Stimulated activated CD4-positive, alpha-beta T cell treated with anti-CD3 and anti-CD28 coated beads, Interleukin-2, amount 100 ng/mL, for 24 hours (primary cell): ENCODE results near the gene TMC8.
"Not testable (repeated sequence)": the region's sequence is repeated elsewhere in the genome, so short reads cannot be mapped to it uniquely, and the experiment has no call there.

ENCODE experiments used
- DNase-seq, 2 donors: peaks; one replicate each; pipeline ENCODE4 v3.0.0-alpha.2; 2020

The TMC8 gene

DNA sequence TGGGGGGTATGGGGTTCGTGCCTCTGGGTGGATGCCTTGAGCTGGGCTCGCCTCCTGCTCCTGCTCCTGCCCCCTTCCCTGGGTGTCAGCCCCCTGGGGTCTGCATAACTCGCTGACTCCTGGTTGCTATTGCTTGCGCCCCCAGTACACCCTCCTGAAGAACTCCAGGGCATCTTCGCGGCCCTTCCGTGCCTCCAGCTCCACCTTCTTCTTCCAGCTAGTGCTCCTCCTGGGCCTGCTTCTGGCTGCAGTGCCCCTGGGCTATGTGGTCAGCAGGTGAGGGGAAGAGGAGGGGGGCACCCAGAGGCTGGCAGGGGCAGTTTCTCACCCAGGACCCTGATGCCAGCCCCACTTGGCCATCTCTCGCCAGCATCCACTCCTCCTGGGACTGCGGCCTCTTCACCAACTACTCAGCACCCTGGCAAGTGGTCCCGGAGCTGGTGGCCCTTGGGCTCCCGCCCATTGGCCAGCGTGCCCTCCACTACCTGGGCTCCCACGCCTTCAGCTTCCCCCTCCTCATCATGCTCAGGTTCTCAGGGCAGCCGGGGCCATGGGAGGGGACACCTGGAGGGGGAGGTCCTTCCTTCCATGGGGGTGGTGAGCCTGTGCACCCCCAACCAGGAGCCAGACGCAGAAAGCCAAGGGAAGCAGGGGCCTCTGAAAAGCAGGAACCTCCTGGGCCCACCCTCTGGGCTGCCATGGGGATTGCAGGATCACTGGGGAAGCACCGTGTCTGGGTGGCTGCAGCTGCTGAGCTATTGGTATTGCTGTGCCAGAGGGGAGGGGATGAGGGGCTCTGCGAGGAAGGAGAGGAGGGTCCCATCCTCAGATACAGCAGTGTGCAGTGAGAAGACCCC is 7.9 kb downstream of the TMC8 start:
- no peak for DNase-seq

GRCh38 chr17:78139861-78140168 is 9.2 kb downstream of the TMC8 start:
- not testable (repeated sequence) for DNase-seq

DNA sequence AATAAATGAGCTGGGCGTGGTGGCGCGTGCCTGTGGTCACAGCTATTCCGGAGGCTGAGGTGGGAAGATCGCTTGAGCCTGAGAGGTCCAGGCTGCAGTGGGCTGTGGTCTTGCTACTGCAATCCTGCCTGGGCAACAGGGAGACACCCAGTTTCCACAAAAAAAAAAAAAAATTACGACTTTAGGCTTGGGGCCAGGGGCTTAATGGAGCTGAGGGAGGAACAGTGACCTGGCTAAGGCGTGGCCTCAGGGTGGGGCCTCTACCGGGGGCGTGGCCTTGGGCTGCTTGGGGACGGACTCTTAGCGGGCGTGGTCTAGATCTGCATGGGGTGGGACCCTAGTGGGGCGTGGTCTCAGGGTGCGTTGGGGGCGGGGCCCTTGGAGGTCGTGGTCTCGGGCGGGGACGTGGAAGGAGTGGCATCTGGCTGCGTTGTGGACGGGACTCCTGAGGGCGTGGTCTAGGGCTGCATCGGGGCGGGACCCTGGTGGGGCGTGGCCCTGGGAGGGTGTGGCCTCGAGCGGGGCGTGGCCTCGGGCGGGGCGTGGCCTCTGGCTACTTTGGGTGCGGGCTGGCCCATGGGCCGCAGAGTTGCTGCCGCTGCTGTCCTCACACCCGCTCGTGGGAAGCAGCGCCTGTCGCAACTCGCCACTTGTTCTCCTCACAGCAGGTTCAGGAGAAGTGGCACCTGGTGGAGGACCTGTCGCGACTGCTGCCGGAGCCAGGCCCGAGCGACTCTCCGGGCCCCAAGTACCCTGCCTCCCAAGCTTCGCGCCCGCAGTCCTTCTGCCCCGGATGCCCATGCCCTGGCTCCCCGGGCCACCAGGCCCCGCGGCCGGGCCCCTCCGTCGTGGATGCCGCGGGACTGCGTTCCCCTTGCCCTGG is 9.8 kb downstream of the TMC8 start:
- DNase-seq: peak; percentile 91 to 97

- DNase-seq: no peak
These were observed 11.0 kb downstream of the TMC8 start for GRCh38 chr17:78141437-78142118.

DNA sequence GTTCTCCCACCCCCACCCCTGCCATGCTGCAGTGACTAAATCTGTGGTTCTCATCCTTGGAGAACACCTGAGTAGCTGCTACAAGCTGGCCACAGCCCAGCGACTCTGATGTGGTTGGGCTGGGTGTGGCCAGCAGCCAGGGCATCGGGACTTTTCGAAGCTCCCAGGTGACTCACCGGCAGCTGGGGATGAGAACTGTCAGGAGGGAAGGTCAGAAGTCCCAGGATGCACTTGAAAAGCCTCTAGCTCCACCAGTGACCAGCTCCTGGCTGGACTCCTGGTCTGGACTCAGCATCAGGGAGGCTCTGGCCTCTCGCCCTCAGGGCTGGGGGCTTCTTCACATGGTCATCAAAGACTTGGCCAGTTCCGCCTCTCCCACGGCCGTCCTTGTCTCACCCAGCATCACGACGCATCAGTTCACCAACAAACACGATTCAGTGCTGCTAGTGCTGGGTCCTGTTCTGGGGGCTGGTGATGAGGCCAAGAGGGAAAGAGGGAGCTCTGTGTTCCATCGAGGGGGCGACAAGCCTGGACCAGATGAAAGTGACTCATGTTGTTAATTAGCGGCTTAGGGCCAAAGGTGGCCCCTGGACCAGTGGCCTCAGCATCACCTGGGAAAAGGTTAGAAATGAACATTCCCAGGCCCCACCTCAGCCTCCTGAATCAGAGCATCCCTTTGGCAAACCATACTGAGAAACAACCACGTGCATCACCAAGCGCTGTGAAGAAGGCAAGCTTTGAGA is 11.7 kb downstream of the TMC8 start:
- no peak for DNase-seq

DNA sequence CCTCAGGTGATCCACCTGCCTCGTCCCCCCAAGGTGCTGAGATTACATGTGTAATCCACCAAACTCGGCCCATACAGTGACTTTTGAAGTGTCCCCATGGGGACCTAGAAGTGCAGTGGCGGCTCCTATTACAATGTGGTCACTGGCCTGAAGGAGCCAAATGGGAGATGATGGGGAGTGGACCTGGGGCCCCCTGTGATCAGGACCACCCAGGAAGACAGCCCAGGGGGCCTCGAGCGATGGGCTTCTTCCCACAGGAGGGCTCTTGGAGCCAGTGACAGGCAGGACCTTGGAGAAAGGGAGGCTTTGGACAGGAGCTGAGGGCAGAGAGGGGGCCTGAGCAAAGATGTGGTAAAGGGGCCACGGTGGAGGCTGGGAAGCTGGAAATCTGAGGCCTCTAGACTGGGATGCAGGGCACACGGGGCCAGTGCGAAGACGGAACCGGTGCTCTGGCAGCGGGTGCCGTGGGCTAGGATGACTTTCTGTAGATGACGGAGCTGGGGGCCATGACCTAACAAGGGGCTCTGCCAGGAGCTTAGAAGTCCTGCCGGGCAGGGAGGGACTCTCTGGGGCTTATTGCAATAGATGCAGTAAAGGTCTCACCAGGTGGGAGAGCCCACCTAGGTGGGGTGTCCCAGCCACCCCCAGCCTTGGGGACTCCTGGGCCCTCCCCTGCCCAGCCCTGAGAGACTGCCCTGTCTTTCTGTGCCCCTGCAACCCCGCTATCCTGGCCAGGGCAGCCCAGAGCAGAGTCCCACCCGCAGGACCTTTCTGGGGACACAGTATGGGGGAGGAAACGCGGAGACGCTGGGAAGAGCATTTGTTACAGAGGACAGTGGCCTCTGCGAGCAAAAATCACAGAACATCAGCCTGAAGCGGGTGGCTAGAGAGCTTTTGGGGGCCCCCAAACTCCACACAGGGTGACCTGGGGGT is 12.9 kb downstream of the TMC8 start:
- no peak for DNase-seq

- no peak for DNase-seq
These were observed 13.7 kb downstream of the TMC8 start for GRCh38 chr17:78144147-78144719.

- DNase-seq: no peak
These were observed 14.4 kb downstream of the TMC8 start for GRCh38 chr17:78144736-78145641.

DNA sequence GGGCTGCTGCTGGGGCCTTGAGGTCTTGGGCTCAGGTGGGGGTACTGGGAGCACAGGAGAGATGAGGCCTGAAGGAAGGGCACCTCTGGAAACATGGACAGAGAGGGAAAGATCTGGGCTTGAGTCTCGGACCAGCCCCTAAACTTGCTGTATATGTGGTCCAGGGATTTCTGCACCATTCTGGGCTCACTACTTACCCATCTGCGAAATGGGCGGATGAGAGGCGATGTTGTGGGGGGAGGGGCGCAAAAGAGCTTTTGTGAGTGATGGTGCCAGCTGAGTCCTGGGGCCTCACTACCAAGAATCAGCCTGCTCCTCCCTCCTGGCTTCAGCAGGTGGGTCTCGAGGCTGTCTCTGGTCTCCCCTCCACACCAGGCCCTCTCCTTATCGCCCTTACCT is 15.9 kb downstream of the TMC8 start:
- no peak for DNase-seq

DNA sequence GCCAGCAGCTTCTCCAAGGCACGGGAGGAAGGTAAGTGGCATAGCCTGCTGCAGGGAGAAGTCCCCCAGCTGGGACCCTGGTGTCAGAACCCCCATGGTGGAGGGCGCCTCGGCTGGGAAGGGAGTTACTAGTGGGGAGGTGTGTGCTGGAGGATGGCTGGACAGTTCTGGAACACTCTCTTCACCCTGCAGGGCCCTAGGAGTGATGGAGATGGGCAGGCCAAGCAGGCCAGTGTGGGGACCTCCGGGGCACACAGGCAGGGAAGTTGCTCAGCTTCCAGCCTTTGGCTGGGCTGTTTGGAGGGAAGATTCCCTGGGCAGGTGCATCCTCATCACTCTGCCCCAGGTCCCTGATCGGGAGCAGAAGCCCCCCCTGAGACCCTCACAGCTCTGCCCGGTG is 16.3 kb downstream of the TMC8 start:
- no peak for DNase-seq

- no peak for DNase-seq
These were observed 16.9 kb downstream of the TMC8 start for GRCh38 chr17:78147315-78147998.

- DNase-seq: no peak
These were observed 17.9 kb downstream of the TMC8 start for GRCh38 chr17:78148286-78149016.

GRCh38 chr17:78151514-78152008 is 21.0 kb downstream of the TMC8 start:
- DNase-seq: no peak

GRCh38 chr17:78154903-78155811 is 24.6 kb downstream of the TMC8 start:
- no peak for DNase-seq

DNA sequence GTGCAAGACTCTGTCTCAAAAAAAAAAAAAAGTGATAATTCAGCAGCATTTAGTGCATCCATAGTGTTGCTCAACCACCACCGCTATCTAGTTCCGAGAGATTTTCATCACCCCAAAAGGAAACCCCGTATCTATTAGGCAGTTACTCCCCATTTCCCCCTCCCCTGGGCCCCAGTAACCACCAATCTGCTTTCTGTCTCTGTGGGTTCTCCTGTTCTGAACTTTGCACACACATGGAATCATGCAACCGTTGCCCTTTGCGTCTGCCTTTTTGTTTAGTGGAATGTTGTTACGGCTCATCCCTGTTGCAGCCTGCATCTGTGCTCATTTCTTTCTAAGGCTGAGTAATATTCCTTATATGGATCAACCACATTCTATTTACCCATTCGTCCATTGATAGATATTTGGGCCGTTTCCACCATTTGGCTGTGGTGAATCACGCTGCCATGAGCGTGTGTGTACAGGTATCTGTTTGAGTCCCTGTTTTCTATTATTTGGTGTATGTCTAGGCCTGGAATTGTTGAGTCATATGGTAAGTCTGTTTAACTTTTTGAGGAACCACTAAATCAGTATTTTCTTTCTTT is 29.1 kb downstream of the TMC8 start:
- DNase-seq: no peak

DNA sequence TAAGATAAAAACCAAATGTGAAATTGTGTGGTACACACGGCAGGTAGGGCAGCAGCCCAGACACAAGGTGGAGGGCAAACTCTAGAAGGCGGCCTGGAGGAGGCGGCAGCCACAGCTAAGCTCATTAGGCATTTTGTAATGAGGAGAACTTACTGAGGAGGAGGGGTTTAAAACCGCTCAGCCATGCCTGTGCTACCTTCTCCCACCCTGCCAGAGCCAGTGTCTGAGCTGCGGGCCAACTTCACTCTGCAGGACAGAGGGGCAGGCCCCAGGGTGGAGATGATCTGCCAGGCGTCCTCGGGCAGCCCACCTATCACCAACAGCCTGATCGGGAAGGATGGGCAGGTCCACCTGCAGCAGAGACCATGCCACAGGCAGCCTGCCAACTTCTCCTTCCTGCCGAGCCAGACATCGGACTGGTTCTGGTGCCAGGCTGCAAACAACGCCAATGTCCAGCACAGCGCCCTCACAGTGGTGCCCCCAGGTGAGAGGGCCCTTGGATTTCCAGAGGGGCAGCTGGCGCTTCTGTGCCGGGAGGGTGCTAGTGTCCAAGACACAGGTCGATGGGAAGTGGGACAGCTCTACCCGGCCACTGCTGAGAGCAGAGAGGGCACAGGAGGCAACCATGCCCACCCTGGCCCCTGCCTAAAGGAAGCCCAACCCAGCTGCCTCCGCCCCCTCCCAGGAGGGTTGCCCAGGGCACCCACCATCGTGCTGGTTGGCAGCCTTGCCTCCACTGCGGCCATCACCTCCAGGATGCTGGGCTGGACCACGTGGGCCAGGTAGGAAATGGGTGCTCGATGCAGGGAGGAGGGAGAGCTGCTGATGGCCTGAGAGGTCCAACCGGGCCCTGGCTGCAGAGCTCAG is 33.5 kb downstream of the TMC8 start:
- DNase-seq: no peak
